GM12801 (cell line): Measurements from ENCODE around the gene ITPK1.

Experiments
- CTCF ChIP-seq: IDR thresholded peaks from one replicate; pipeline ENCODE4 v1.5.1; 2011; ENCODE audit warnings: control low read depth; ENCODE audit not compliant: insufficient read length; ENCODE audit errors: extremely low read depth

ITPK1 gene

DNA sequence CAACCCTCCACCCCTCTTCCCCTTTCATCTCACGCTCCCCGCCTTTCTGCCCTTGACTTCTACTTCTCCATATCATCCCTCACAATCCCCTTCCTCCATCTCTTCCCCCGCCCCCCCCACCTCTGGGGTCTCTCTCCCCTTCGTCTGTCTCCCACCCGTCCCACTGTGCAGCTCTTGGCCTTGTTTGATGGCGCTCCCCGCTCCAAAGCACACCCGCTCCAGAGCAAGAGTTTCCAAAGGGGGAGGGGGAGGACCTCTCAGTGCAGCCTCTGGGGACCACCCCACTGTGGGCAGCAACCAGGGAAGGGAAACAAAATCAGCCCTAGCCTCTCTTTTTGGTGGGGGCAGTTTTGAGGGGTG is 192.0 kb downstream of the ITPK1 start:
- no peak for TF ChIP-seq CTCF

- TF ChIP-seq CTCF: no peak
Observed at GRCh38 chr14:92922883-92923743, 192.6 kb downstream of the ITPK1 start, which contains the start of gene CHGA. CHGA (plus strand) TSS chr14:92923150; CDS start chr14:92923360, 210 bp downstream.

- no peak for TF ChIP-seq CTCF
Observed at GRCh38 chr14:92922155-92922735, 193.5 kb downstream of the ITPK1 start.

- no peak for TF ChIP-seq CTCF
Observed at GRCh38 chr14:92920001-92920400, 195.7 kb downstream of the ITPK1 start.

DNA sequence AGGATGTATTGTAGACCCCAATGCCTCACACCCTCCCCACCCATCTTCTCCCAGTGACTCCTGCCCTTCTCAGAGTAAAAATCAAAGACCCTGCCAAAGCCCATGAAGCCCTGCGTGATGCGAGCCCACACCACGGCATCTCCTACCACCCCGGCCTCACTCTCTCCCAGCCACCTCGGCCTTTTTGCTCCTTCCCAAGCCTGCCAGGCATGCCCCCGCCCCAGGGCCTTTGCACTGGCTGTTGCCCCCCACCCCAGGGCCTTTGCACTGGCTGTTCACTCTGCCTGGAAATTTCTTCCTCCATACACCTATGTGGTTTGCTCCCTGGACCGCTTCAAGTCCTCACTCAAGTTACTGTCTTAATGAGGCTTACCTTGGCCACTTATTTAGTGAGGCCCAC is 197.8 kb downstream of the ITPK1 start:
- TF ChIP-seq CTCF: no peak

DNA sequence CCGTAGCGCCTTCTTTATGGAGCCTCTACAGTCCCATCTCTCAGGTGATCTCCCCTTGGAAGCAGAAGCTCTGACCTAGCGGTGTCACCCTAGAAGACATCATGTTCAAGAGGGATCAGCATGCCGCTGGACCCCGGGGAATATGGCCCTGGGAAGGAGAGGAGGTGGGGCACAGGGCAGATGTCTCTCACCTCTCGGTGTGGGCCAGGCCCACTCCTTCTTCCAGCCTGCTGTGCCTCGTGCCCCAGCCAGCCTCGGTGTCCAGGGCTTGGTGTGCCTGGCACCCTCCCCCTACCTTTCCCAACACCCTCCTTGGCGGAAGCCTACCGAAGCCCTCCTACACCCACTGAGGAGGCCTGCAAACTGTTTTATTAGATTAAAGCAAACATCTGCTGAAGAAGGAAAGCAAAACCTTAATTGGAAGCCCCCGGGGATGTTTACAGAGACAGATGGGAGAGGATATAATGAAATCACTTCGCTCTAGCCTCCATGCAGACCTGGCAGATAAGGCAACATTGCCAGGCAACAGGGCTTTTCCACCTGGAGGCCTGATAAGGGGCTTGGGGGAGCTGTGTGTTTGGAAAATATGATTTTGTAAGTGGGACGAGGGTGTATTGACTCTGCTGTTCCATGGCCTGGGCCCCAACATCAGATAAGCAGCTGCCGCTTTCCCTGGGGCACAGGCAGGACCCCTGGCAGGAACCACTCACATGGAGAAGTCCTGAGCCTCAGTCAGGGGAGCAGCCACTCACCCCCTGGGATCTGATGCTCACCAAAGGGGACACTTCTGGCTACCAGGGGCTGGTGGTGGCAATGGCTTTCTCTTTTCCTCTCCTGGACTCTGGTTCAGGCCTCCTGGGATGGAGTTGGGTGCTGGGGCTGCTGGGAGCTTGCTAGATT is 198.4 kb downstream of the ITPK1 start:
- no peak for TF ChIP-seq CTCF

- TF ChIP-seq CTCF: no peak
Observed at GRCh38 chr14:92916201-92916600, 199.5 kb downstream of the ITPK1 start.
